ENCODE results near the gene KCND3.

- TF ChIP-seq CTCF (IDR thresholded peaks at IDR 0.05) (no peak), POLR2A (IDR thresholded peaks at IDR 0.05) (no peak)
Observed at GRCh38 chr1:111775966-111776365, 213.5 kb downstream of the KCND3 start.

All from Peyer's patch (tissue), 4 donors.